Smooth muscle cell (in vitro differentiated cells): ENCODE results near the gene METTL1. TPM values are rescaled to one million over a fixed set of nuclear protein-coding genes. Genes with fewer than 3 reads are reported as not detected.

ENCODE experiments used
- DNase-seq: peaks from one replicate; lab custom pipeline; 2025; ENCODE audit not compliant: unreplicated experiment; lab: John Stamatoyannopoulos, UW
- H2AFZ ChIP-seq: fragments of 200-600 bp; sonication (generic); 2 replicates; pipeline ENCODE4 v1.6.0; 2016; ENCODE audit warnings: antibody characterized with exemption, low read depth, mild to moderate bottlenecking
- H3F3A ChIP-seq: fragments of 200-600 bp; sonication (generic); 2 replicates; pipeline ENCODE4 v1.6.0; 2017; ENCODE audit warnings: antibody characterized with exemption, low read depth
- H3K27ac ChIP-seq: fragments of 200-600 bp; sonication (generic); 2 replicates; pipeline ENCODE4 v1.5.1; 2016; ENCODE audit warnings: low read depth, mild to moderate bottlenecking
- H3K27me3 ChIP-seq: fragments of 200-600 bp; sonication (generic); 2 replicates; pipeline ENCODE4 v1.6.1; 2016; ENCODE audit warnings: low read depth, mild to moderate bottlenecking
- H3K36me3 ChIP-seq: fragments of 200-600 bp; sonication (generic); 2 replicates; pipeline ENCODE4 v1.5.1; 2016; ENCODE audit warnings: low read depth
- H3K4me1 ChIP-seq: fragments of 200-600 bp; sonication (generic); 2 replicates; pipeline ENCODE4 v1.5.1; 2016; ENCODE audit warnings: low read depth
- H3K4me2 ChIP-seq: fragments of 200-600 bp; sonication (generic); 2 replicates; pipeline ENCODE4 v1.6.0; 2016; ENCODE audit warnings: mild to moderate bottlenecking
- H3K4me3 ChIP-seq: fragments of 200-600 bp; sonication (generic); 2 replicates; pipeline ENCODE4 v1.5.1; 2016; ENCODE audit warnings: mild to moderate bottlenecking
- H3K79me2 ChIP-seq: fragments of 200-600 bp; sonication (generic); 2 replicates; pipeline ENCODE4 v1.6.0; 2016; ENCODE audit warnings: low read depth, mild to moderate bottlenecking
- H3K9ac ChIP-seq: fragments of 200-600 bp; sonication (generic); 2 replicates; pipeline ENCODE4 v1.6.0; 2016; ENCODE audit warnings: low read depth
- H3K9me3 ChIP-seq: fragments of 200-600 bp; sonication (generic); replicated peaks from 2 replicates; pipeline ENCODE4 v1.5.1; 2016; ENCODE audit warnings: low read depth
- H4K20me1 ChIP-seq: fragments of 200-600 bp; sonication (generic); 2 replicates; pipeline ENCODE4 v1.6.0; 2016; ENCODE audit warnings: low read depth
- CTCF ChIP-seq: fragments of 200-600 bp; sonication (generic); IDR thresholded peaks from 2 replicates; pipeline ENCODE4 v1.5.1; 2017; ENCODE audit warnings: borderline replicate concordance, mild to moderate bottlenecking, antibody characterized with exemption; ENCODE audit not compliant: insufficient read depth, poor library complexity, severe bottlenecking
- WGBS: methylation state at CpG from one replicate; pipeline ENCODE4 v1.1.7; 2016; ENCODE audit warnings: low lambda C conversion rate; 5-methylcytosine and 5-hydroxymethylcytosine counted together
- polyA plus RNA-seq: library from polyadenylated mRNA; unstranded; fragments of >200 nt; fragmentation: Nextera tagmentation; extraction: Ambion mirVana; gene quantifications from 2 replicates; pipeline ENCODE4 v1.2.1, GENCODE V29; 2016
- total RNA-seq: library from RNA; depleted of rRNA; stranded (reverse); fragments of >200 nt; gene quantifications from 2 replicates; pipeline ENCODE4 v1.2.3, GENCODE V29; 2014

Gene METTL1
- total and polyA plus RNA-seq, 2 experiments from 2014 or later: 4.1 to 20.3 TPM

- no peak for DNase-seq
- Histone ChIP-seq H3K9ac (no peak overlapping the region), H2AFZ (no peak overlapping the region), H3K4me2 (no peak overlapping the region), H3K36me3 (no peaks in the 10 kb centered on the region), H3K79me2 (no peaks in the 10 kb centered on the region), H3K27ac (no peak overlapping the region), H3F3A (no peaks in the 10 kb centered on the region), H4K20me1 (no peaks in the 10 kb centered on the region), H3K27me3 (no peaks in the 10 kb centered on the region), H3K4me3 (no peak overlapping the region), H3K4me1 (no peaks in the 10 kb centered on the region), H3K9me3 (no peaks in the 10 kb centered on the region)
- no peak for TF ChIP-seq CTCF
- 95% methylated on average over 5 of the region's 5 CpGs for WGBS
Measured at GRCh38 chr12:57810450-57810849, 38.5 kb upstream of the METTL1 start.

- Histone ChIP-seq H3K79me2 (no peaks in the 10 kb centered on the region), H3K9ac (no peak overlapping the region), H3K4me2 (no peak overlapping the region), H3K9me3 (no peaks in the 10 kb centered on the region), H3K27me3 (no peaks in the 10 kb centered on the region), H3K4me1 (no peaks in the 10 kb centered on the region), H3F3A (no peaks in the 10 kb centered on the region), H3K36me3 (no peaks in the 10 kb centered on the region), H3K27ac (no peak overlapping the region), H4K20me1 (no peaks in the 10 kb centered on the region), H2AFZ (no peak overlapping the region), H3K4me3 (no peak overlapping the region)
- WGBS: 97% methylated on average over 3 of the region's 3 CpGs
- DNase-seq: no peak
- no peak for TF ChIP-seq CTCF
Measured at GRCh38 chr12:57809425-57809824, 37.5 kb upstream of the METTL1 start.

DNA sequence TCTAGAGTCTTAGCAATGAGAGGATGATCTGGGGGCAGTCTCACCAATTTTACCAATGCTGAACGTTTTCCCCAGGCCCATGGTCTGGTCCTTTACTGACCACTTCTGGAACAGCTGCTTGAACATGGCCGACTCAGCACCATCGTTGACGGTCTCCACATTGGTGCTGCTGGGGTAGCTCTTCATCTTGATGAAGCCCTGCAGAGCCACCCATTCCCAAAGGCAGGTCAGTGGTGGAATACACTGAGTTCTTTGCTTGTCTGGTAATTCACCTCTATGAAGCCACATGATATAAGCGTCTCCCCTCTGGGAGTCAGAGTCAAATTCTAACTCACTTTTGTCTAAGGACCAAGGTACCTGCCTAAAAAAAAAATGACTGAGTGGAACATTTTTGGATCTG is 36.4 kb upstream of the METTL1 start:
- no peaks in the 10 kb centered on the region for H3K9me3 ChIP-seq
- WGBS: 85% methylated on average over 5 of the region's 5 CpGs
- no peaks in the 10 kb centered on the region for H3F3A ChIP-seq
- H3K4me1 ChIP-seq: no peaks in the 10 kb centered on the region
- no peaks in the 10 kb centered on the region for H4K20me1 ChIP-seq
- no peak overlapping the region for H3K9ac ChIP-seq
- DNase-seq: no peak
- no peaks in the 10 kb centered on the region for H3K27me3 ChIP-seq
- no peak overlapping the region for H3K27ac ChIP-seq
- TF ChIP-seq CTCF: no peak
- H3K4me2 ChIP-seq: no peak overlapping the region
- no peak overlapping the region for H3K4me3 ChIP-seq
- H3K79me2 ChIP-seq: no peaks in the 10 kb centered on the region
- H2AFZ ChIP-seq: no peak overlapping the region
- H3K36me3 ChIP-seq: no peaks in the 10 kb centered on the region

GRCh38 chr12:57807285-57807684 is 35.4 kb upstream of the METTL1 start:
- TF ChIP-seq CTCF: no peak
- 90% methylated on average over 9 of the region's 9 CpGs for WGBS
- no peak for DNase-seq
- no peaks in the 10 kb centered on the region for H3K79me2 ChIP-seq
- no peak overlapping the region for H3K4me2 ChIP-seq
- H3K4me3 ChIP-seq: no peak overlapping the region
- no peak overlapping the region for H3K27ac ChIP-seq
- no peaks in the 10 kb centered on the region for H3K9me3 ChIP-seq
- no peaks in the 10 kb centered on the region for H3K36me3 ChIP-seq
- no peaks in the 10 kb centered on the region for H4K20me1 ChIP-seq
- H3F3A ChIP-seq: no peaks in the 10 kb centered on the region
- H2AFZ ChIP-seq: no peak overlapping the region
- H3K27me3 ChIP-seq: no peaks in the 10 kb centered on the region
- no peaks in the 10 kb centered on the region for H3K4me1 ChIP-seq
- no peak overlapping the region for H3K9ac ChIP-seq
